Inflammatory macrophage treated with lipopolysaccharide for 4 hours (primary cell): ENCODE results near the gene COA8.

Source experiments
- DNase-seq: peaks from one replicate; pipeline ENCODE4 v3.0.0-alpha.2; 2020

Gene COA8

GRCh38 chr14:103549361-103550311 is 13.1 kb upstream of the COA8 start:
- no peak for DNase-seq

DNA sequence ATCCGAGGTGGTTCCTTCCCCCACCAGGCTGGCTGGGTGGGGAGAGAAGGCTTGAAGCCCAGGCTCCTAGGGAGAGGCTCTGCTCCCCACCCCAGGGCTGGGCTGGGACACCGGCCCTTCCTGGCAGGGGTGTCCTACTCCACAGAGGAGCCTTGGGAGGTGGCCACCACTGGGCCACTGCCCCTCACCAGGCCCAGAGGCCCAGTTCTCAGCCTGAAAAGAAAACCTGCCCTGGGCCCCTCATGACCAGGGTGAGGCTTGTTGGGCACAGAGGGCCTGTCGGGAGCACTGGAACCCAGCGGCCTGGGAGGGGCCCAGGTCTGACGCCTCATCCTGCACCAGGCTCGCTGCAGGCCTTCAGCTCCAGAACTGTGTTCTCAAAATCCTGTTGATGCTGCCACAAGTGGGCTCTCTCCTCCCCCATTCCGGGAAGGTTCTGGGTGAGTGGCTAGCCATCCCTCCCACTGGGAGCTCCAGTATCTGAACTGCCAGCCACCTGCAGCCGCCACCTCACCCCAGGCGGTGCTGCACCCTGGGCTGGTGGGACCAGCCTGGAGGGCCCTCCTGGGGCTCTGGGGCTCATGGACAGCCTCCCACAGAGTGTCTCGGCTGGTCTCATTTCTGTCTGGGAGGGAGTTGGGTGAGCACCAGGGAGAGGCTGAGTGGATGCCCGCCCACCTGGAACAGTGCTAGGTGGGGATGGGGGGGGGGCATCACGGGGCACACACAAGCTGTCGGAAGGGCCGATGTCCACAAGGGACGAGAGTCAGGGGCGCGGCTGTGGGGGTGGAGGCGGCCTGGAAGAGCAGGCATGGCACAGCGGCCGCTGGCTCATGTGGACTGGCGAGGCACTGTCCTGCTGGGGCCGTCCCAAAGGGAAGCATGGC is 12.1 kb upstream of the COA8 start:
- DNase-seq = no peak

- DNase-seq = no peak
Measured at GRCh38 chr14:103551338-103551762, 11.4 kb upstream of the COA8 start.

DNA sequence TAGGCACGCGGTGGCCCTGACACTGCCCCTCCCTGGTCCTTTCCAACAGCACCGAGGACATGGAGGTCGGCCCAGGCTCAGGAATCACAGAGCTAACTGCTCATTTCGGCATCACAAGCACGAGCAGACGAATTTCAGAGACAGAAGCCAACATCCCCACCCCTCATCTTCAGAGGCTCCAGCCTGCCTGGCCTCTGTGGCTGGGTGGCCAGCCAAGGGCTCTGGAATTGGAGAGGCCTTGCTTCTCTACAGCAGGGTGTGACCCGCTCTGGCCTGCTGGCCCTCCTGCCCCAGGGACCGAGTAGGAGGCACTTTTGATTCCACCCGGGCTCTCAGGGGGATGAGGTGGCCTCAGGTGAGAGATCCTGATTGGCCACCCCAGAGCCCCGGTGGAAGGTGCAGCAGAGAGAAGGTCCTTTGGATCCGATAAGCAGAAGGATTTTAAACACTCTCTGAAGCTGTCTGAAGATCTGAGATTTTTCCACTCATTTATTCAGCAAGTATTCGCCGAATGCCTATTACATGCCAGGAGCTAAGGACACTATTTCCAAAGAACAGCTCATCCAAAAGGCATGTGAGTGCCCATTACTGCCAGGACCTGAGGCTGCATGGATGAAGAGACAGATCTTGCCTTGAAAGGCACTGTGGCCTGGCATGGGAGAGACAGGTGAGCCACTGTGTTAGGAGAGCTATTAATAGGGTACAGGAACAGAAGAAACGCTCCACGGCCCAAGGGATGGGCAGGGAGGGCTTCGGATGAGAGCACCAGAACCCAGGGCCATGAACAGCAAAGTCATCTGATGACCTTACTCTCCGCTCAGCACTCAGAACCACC is 10.5 kb upstream of the COA8 start:
- DNase-seq = no peak

GRCh38 chr14:103552846-103553210 is 9.9 kb upstream of the COA8 start:
- no peak for DNase-seq

GRCh38 chr14:103555559-103556337 is 7.0 kb upstream of the COA8 start:
- no peak for DNase-seq

DNA sequence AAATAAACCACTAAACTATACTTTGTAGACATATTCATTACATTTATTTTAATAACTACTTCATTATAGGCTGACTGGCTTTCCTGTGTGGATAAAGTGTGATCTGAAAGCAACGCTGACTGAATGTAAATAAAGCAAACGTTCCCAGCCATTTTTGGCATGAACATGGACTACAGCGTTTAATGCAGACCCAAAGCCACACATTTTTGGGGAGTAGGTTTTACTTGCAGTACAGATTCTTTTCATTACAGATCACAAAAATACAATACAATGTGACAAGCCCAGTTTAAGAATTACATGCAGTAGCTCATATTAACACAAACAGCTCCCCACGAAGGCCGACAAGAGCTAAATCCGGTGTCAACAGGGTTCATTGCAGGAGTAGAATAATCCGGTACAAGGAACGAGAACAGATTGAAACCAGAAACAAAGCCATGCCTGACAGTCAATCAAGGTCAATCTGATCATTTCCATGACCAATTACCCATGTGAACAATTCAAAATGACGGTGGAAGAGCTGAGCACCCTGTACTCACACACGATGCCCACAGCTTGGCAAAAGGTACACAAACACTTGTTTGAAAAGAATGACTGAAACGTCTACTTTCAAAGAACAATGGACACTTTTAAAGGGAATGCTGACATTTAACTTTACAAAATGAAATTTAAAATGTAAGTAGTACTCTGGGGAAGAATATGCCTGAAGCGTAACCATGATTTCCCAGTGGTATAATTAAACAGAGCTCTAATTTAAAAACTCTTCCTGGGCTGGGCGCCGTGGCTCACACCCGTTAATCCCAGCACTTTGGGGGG is 5.6 kb upstream of the COA8 start:
- no peak for DNase-seq

DNA sequence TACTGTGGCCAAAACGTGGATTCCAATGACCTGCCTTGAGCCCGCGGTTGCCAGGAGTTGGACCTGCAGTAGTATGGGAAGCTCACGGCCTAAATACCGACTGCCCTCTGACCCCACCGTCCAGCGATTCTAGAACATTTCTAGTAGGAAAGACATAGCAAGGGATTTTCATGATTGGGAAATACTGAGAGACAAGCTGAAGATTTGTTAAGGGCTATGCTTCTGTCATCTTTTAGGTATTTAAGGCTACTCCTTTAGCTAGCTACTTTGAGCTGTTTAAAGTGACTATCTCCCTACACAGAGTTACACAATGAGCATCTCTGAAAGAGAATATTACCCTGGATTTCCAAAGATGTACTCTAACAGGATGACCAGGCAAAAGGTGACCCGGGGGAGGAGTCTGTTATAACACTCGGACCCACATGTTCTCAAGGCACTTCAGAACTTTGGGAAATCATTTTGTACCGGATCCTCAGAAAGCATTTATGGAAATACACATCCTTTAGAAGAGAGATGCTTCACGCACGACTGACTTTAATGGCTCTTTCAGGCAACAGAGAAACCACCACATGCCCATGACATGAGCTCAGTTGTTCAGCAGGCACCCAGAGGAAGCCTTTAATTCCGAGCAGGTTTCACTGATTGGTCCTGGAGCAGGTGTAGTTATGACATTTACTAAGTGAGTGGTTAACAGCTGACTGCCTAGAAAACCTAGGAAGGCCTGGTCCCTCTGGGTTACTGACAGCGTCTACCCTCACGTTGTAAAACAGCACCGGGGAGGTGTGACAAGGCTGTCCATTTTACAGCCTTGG is 4.5 kb upstream of the COA8 start:
- no peak for DNase-seq

- no peak for DNase-seq
Measured at GRCh38 chr14:103559766-103560165, 3.0 kb upstream of the COA8 start.

- peak; percentile 40 for DNase-seq
Measured at GRCh38 chr14:103560691-103561090, 2.1 kb upstream of the COA8 start.

DNA sequence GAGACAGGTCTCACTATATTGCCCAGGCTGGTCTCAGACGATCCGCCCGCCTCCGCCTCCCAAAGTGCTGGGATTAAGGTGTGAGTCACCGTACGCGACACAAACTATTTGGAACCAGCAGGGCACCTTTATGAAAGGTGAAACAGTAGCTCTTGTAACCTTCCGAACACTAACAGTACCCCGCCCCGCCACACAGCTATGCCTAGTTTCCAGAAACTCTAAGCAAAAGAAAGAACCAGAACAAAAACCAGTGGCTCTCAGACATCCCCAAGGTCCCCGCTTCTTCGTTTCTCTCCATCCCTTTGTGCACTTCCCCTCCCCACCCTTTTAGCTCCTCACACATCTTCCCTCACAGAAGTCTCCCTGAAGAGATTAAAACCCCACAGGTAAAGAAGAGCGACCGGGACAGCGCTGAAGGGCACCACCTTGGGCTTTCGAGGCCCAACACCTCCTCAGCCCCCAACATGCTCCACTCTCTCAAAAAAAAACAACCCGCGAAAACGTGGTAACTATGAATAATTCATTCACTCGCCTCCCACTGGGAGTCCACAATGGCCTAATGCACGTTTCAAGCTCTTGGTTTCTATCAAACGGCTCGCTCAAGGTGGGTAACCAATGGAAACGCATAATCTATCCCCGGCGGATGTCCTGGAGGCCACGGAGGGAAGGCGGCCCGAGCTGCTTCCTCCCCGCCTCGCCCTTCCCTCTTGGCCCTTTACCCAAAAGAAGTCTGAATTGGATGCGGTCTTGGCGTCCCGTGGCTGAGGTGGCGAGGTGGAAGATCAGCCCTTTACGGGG is 1.2 kb upstream of the COA8 start:
- DNase-seq = peak; percentile 47

DNA sequence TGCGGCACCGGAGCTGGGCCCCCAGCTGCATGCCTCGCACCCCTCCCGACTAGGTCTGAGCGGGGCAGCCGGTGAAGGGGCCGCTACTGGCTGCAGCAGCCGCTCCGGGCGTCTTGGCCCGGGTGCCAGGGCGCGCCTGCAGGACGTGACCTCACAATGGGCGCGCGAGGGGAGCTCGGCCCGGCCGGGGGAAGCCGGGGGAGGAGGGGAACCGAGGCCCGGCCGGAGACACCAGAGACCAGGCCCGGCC is 656 bp upstream of the COA8 start:
- peak; percentile 45 for DNase-seq

GRCh38 chr14:103563226-103563620 is 463 bp downstream of the COA8 start:
- no peak for DNase-seq

GRCh38 chr14:103563844-103564505 is 1.2 kb downstream of the COA8 start:
- no peak for DNase-seq

DNA sequence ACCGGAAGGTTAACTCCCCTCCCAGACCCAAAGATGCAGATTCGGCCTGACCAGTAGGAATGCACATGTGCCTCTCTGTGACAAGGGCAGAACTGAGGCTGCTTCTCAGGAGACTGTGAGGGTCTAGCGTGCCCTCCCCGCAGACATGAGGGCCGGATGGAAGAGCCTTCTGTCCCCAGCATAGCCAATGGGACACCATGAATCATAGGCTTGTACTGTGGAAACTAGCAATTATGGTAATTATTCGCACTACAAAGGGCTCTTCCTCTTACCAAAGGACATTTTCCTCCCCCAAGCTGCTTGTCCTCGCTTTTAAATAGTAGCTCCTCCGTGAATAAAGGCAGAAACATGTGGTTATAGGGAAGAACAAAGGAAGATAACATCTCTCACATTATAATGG is 6.2 kb downstream of the COA8 start:
- no peak for DNase-seq

DNA sequence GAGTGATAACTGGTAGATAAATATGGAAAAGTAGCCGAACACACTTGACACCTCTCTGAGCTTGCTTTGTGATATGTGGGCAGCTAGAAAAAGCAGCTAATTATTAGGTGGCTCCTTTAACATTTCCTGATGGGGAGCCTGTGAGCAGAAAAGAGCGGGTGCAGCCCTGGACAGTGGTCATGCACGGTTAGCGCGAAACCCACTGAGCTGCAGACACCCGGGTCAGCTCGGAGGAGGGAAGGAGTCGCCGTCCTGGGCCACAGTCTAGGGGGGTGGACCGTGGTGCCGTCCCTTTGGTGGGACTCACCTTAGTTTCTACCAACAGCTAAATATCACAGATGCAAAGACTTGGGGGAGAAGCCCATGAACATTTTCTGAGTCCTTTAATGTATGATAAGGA is 6.6 kb downstream of the COA8 start:
- no peak for DNase-seq

DNA sequence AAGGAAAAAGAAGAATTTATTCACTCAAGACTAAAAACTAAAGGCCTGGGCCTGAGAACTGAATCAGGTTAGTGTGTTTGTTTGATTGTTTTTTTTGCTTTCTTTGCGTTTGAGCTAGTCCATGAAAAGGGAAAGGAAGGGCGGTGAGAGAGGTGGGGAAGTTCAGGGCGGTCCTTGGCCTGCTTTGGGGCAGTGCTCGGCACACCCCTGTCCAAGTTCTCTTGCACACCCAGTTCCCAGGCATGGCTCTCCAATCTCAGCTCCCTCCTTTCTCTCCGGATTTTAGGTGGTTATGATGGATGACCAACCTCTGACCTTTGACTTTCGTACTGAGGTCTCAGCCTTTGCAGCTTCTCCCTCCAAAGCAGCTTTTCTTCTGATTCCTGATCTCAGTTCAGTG is 11.3 kb downstream of the COA8 start:
- no peak for DNase-seq

GRCh38 chr14:103574707-103575285 is 12.0 kb downstream of the COA8 start:
- no peak for DNase-seq
